Measurements from ENCODE around the gene KCND2. TPM values are rescaled to one million over a fixed set of nuclear protein-coding genes. Genes with fewer than 3 reads are reported as not detected.

Gene KCND2
- polyA plus RNA-seq, 1 donor from 2014 or later = not detected

GRCh38 chr7:120723465-120724385 is 450.8 kb downstream of the KCND2 start:
- Mint-ChIP-seq H3K4me1 (peaks cover 0 to 2% (median 0%) of the 10 kb centered on the region in 3 donors), H3K27me3 (no peaks in the 10 kb centered on the region), H3K4me3 (no peak overlapping the region), H3K27ac (no peak overlapping the region), H3K36me3 (no peaks in the 10 kb centered on the region), H3K9me3 (no peaks in the 10 kb centered on the region)

DNA sequence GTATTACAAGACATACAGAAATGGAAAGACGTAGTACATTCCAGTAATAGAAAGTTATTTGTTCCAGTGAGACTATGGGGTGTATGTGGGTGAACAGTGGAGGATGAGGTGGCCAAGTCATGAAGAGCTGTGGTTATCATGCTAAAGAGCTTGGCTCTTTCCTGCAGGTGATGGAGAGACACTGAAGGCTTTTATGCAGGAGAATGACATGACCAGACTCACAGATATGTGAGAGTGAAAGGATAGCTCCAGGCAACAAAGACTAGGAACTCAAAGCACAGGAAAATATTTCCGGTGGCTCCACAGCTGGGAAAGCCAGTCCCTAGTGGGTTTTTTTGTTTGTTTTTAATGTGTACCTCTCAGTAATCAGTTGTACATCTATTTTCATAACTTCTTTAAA is 451.5 kb downstream of the KCND2 start:
- Mint-ChIP-seq H3K36me3 (no peaks in the 10 kb centered on the region), H3K27ac (no peak overlapping the region), H3K9me3 (no peaks in the 10 kb centered on the region), H3K4me3 (no peak overlapping the region), H3K27me3 (no peaks in the 10 kb centered on the region), H3K4me1 (peaks cover 0 to 2% (median 0%) of the 10 kb centered on the region in 3 donors)

DNA sequence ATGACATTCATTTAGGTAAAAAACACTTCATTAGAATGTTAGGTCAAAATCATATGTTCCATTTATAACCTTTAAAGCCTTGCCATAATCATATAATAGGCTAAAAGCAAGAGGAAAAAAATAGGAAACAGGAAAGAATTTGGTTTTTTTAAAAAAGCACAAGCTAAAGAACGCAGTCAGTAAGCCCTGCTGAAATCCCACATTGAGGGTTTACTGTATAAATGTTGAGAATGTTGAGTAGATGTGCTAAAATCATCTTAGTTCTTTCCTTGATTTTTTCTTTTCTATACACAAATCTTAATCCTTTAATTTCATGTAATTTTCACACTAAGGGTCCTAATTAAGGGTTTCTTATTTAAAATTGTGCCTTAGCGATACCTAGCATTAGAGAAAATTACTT is 452.0 kb downstream of the KCND2 start:
- no peak overlapping the region for H3K27ac Mint-ChIP-seq
- H3K4me3 Mint-ChIP-seq = no peak overlapping the region
- H3K4me1 Mint-ChIP-seq = peaks cover 0 to 2% (median 0%) of the 10 kb centered on the region in 3 donors
- no peaks in the 10 kb centered on the region for H3K27me3 Mint-ChIP-seq
- H3K9me3 Mint-ChIP-seq = no peaks in the 10 kb centered on the region
- H3K36me3 Mint-ChIP-seq = no peaks in the 10 kb centered on the region

- H3K4me3 Mint-ChIP-seq = no peak overlapping the region
- H3K27ac Mint-ChIP-seq = no peak overlapping the region
- H3K4me1 Mint-ChIP-seq = peaks cover 0 to 2% (median 0%) of the 10 kb centered on the region in 3 donors
- H3K27me3 Mint-ChIP-seq = no peaks in the 10 kb centered on the region
- H3K9me3 Mint-ChIP-seq = no peaks in the 10 kb centered on the region
- H3K36me3 Mint-ChIP-seq = no peaks in the 10 kb centered on the region
Measured at GRCh38 chr7:120725376-120726039, 452.5 kb downstream of the KCND2 start.

- no peaks in the 10 kb centered on the region for H3K36me3 Mint-ChIP-seq
- H3K4me3 Mint-ChIP-seq = no peak overlapping the region
- no peaks in the 10 kb centered on the region for H3K9me3 Mint-ChIP-seq
- H3K27me3 Mint-ChIP-seq = no peaks in the 10 kb centered on the region
- no peak overlapping the region for H3K27ac Mint-ChIP-seq
- no peaks in the 10 kb centered on the region for H3K4me1 Mint-ChIP-seq
Measured at GRCh38 chr7:120729245-120729644, 456.3 kb downstream of the KCND2 start.

GRCh38 chr7:120731271-120731670 is 458.3 kb downstream of the KCND2 start:
- no peaks in the 10 kb centered on the region for H3K9me3 Mint-ChIP-seq
- H3K27ac Mint-ChIP-seq = no peak overlapping the region
- H3K4me1 Mint-ChIP-seq = no peaks in the 10 kb centered on the region
- no peaks in the 10 kb centered on the region for H3K27me3 Mint-ChIP-seq
- H3K36me3 Mint-ChIP-seq = no peaks in the 10 kb centered on the region
- no peak overlapping the region for H3K4me3 Mint-ChIP-seq

- Mint-ChIP-seq H3K9me3 (no peaks in the 10 kb centered on the region), H3K4me3 (no peak overlapping the region)
Measured at GRCh38 chr7:120732256-120732655, 459.3 kb downstream of the KCND2 start.

DNA sequence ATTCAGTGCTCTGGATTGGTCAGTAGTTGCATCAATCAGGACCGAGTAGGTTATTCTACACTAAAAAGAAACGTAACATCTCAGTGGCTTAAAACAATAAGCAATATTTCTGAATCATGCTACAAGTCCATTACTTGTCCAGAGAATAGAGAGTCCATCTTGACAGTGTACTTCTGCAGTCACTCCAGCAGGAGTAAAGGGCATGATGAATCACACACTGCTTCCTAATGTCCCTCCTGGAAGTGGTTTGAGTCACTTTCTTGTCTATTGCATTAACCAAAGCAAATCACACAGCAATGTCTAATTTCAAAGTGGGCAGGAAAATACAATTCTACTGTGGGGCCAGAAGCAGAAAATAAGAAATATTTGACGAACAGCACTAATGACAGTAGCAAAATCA is 460.2 kb downstream of the KCND2 start:
- no peak overlapping the region for H3K27ac Mint-ChIP-seq
- H3K4me3 Mint-ChIP-seq = no peak overlapping the region
- H3K4me1 Mint-ChIP-seq = no peaks in the 10 kb centered on the region
- H3K36me3 Mint-ChIP-seq = no peaks in the 10 kb centered on the region
- H3K9me3 Mint-ChIP-seq = no peaks in the 10 kb centered on the region
- peaks cover 4% of the 10 kb centered on the region for H3K27me3 Mint-ChIP-seq

More at GRCh38 chr7:120732256-120732655, 459.3 kb downstream of the KCND2 start:
- Mint-ChIP-seq H3K4me1 (no peaks in the 10 kb centered on the region), H3K36me3 (no peaks in the 10 kb centered on the region), H3K27ac (no peak overlapping the region), H3K27me3 (peaks cover 1% of the 10 kb centered on the region)

DNA sequence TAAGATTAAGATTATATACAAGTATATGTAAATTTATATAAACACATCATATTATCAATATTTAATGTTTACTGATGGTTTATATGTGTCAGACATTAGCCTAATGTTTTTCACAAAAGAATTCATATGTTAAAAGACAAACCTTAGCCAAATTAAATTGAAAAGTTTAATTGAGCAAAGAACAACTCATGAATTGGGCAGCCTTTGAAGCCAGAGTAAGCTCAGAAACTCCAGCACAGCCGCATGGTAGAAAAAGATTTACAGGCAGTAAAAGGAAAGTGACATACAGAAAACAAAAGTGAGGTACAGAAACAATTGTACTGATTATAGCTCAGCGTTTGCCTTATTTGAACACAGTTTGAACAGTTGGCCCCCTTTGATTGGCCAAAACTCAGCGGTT is 460.9 kb downstream of the KCND2 start:
- Mint-ChIP-seq H3K27me3 (peaks cover 4% of the 10 kb centered on the region), H3K4me3 (no peak overlapping the region), H3K9me3 (no peaks in the 10 kb centered on the region), H3K4me1 (no peaks in the 10 kb centered on the region), H3K27ac (no peak overlapping the region), H3K36me3 (no peaks in the 10 kb centered on the region)

DNA sequence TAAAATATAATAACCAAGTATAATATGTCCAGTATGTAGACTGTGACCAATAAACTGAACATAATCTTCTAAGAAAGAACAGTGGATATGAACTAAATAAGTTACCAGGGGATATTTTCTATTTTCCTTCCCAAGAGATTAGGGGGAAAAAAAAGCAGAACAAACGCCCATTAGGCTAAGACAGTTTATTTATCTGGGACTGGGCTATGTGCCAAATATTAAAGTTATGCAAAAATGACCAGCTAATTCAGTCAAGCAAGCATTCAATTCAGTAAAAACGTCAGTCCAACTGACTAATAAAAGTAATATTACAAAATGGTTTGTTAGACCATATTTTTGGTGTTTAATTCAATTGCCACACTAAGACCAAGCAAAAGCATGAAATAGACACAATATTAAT is 462.8 kb downstream of the KCND2 start:
- Mint-ChIP-seq H3K4me3 (no peak overlapping the region), H3K27ac (no peak overlapping the region), H3K9me3 (no peaks in the 10 kb centered on the region), H3K36me3 (no peaks in the 10 kb centered on the region), H3K27me3 (peaks cover 4% of the 10 kb centered on the region), H3K4me1 (no peaks in the 10 kb centered on the region)

GRCh38 chr7:120738816-120739215 is 465.8 kb downstream of the KCND2 start:
- Mint-ChIP-seq H3K9me3 (no peaks in the 10 kb centered on the region), H3K4me3 (no peak overlapping the region), H3K4me1 (no peaks in the 10 kb centered on the region), H3K27me3 (peaks cover 4% of the 10 kb centered on the region), H3K36me3 (no peaks in the 10 kb centered on the region), H3K27ac (no peak overlapping the region)

GRCh38 chr7:120740348-120740747 is 467.4 kb downstream of the KCND2 start:
- H3K27me3 Mint-ChIP-seq = peaks cover 4% of the 10 kb centered on the region
- H3K27ac Mint-ChIP-seq = no peak overlapping the region
- H3K4me3 Mint-ChIP-seq = no peak overlapping the region
- H3K9me3 Mint-ChIP-seq = no peaks in the 10 kb centered on the region
- H3K36me3 Mint-ChIP-seq = no peaks in the 10 kb centered on the region
- H3K4me1 Mint-ChIP-seq = no peaks in the 10 kb centered on the region

GRCh38 chr7:120741371-120742042 is 468.5 kb downstream of the KCND2 start:
- H3K27ac Mint-ChIP-seq = no peak overlapping the region
- peaks cover 0 to 4% (median 0%) of the 10 kb centered on the region in 3 donors for H3K9me3 Mint-ChIP-seq
- no peaks in the 10 kb centered on the region for H3K36me3 Mint-ChIP-seq
- H3K27me3 Mint-ChIP-seq = peaks cover 7% of the 10 kb centered on the region
- no peaks in the 10 kb centered on the region for H3K4me1 Mint-ChIP-seq
- H3K4me3 Mint-ChIP-seq = no peak overlapping the region

DNA sequence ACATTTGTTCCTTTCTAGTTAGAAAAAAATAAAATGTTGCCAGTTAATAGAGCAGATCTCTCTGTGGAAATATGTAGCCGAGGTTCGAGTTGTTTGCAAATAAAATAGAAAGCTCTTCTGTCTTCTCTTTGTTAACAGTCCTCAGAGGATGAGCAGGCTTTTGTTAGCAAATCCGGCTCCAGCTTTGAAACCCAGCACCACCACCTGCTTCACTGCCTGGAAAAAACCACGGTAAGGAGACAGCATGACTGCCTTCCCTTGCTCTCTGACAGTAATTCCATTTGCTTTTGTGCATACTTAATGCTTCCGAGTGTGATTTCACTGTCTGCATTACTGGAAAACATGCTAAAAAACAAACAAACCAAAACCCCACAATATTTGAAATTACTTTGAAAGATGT is 469.4 kb downstream of the KCND2 start:
- H3K27me3 Mint-ChIP-seq = peaks cover 4% of the 10 kb centered on the region
- no peaks in the 10 kb centered on the region for H3K4me1 Mint-ChIP-seq
- peaks cover 0 to 4% (median 0%) of the 10 kb centered on the region in 3 donors for H3K9me3 Mint-ChIP-seq
- H3K4me3 Mint-ChIP-seq = no peak overlapping the region
- H3K36me3 Mint-ChIP-seq = no peaks in the 10 kb centered on the region
- H3K27ac Mint-ChIP-seq = no peak overlapping the region

- Mint-ChIP-seq H3K36me3 (no peaks in the 10 kb centered on the region), H3K9me3 (peaks cover 0 to 4% (median 0%) of the 10 kb centered on the region in 3 donors), H3K27ac (no peak overlapping the region), H3K4me1 (no peaks in the 10 kb centered on the region), H3K27me3 (peaks cover 2% of the 10 kb centered on the region), H3K4me3 (no peak overlapping the region)
Measured at GRCh38 chr7:120743128-120743527, 470.2 kb downstream of the KCND2 start.

Data from IgD-negative memory B cell (primary cell).